ENCODE results near the gene FOXP4.

DNA sequence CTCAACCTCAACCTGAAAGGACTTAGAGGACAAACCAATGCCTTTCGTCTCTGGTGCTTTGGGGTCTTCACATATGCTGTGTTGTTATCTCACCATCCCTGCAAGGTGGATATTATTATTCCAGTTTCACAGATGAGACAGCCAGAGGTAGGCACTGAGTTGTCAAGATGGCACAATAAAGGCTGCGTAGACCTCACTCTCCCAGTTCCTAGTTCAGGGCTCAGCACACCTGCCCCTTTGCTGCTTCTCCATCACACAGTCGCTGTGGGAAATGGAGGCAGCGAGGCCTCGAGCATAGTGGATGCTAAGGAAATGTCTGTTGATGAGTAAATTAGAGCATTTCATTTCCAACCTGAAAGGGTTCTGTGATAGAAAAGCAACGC, 22.0 kb downstream of the FOXP4 start:
- TF ChIP-seq POLR2A (IDR thresholded peaks at IDR 0.05) (no peak), CTCF (IDR thresholded peaks at IDR 0.05) (no peak), POLR2AphosphoS5 (IDR thresholded peaks at IDR 0.05) (no peak), EP300 (IDR thresholded peaks at IDR 0.05) (no peak)

Data from sigmoid colon (tissue), 4 donors.